HG02759 (cell line): Measurements from ENCODE around the gene HAX1.
A peak's percentile ranks its signal among the peaks of the same experiment; 100 is the strongest.

ENCODE experiments used
- ATAC-seq: cut with Tn5 transposase; IDR thresholded peaks from one replicate; pipeline ENCODE4 v1.9.1; 2021; ENCODE audit warnings: mild to moderate bottlenecking, moderate library complexity; ENCODE audit not compliant: unreplicated experiment

Gene HAX1

DNA sequence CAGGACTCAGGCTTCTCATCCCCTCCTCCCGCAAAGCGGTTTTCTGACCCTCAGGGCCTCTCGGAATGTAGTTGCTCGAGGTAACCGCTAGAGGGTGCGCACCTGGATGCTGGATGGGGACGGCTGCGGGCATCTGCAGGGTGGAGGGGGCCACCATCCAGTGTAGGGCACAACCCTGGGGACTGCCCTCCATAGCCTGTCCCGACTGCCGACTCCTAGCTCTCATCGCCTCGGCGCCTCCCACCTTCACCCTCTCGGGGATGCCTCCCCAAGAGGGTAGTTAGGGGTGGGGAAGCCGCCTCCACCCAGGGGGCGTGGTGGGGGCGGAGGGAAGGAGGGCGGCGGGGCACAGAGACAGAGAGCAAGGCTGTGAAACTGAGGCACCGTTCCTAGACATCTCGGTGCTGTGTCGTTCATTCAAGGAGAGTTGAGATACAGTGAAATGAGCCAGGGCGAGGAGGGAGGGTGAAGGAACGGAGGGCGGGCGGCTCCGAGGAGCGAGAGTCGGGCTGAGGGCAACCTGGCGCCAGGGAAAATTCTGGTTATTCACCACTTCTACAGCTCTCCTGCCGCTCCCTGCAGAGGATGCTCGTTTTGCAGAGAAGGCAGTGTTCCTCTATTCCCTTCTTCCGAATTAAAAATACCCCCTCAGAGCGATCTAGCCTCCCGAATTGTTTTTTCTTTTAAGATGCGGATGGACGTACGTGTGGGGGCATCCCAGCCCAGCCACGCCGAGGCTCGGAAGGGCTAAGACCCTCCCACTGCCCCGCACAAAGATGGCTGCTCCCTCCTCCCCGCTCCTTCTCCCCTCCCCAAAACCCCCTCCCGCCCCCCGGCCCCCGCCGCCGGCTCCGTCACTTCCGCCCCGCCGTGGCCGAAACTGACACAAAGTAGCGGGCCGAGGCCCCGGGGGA, 52.5 kb downstream of the HAX1 start, which contains the start of gene ATP8B2:
TSS of gene ATP8B2 (plus strand) at position 857 of the 914 bp plus-strand sequence. CDS start 2,617 bp downstream, outside the sequence.
- ATAC-seq: peak; percentile 66
